Body of pancreas (tissue), 4 donors: ENCODE measurements around the gene AKT1.

Experiments
- CTCF ChIP-seq, 7 experiments: fragments of 450-650 bp in 4 of 7; fragments of 200-600 bp in 3 of 7; sonication (generic) in 3 of 7; IDR thresholded peaks; one replicate each; pipeline ENCODE4 v1.5.1; 2016 to 2019; ENCODE audit warnings: antibody characterized with exemption in 7 of 7
- POLR2A ChIP-seq, 3 donors: fragments of 450-650 bp; IDR thresholded peaks; one replicate each; pipeline ENCODE4 v1.6.1; 2016; ENCODE audit warnings: antibody characterized with exemption in 3 of 3, mild to moderate bottlenecking in 2 of 3

DNA sequence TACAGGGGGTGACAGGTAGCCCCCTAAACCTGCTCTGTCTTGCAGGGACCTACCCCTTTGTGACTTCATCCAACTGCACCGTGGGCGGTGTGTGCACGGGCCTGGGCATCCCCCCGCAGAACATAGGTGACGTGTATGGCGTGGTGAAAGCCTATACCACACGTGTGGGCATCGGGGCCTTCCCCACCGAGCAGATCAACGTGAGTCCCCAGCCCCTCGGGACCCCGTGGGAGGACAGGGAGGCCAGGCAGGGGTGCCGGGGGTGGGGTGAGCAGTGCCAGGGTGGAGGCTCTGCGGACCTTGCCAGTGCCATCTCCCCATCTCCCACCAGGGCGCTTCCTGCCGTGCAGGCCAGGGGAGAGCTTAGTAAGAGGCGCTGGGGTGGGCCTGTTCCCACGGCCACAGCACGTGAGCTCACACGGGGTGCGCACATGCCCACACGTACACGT lies 53.7 kb downstream of the AKT1 start:
- TF ChIP-seq CTCF (IDR thresholded peaks at IDR 0.05) (no peak), POLR2A (IDR thresholded peaks at IDR 0.05) (no peak)
